Activated CD4-positive, alpha-beta memory T cell treated with anti-CD3 and anti-CD28 coated beads, Interleukin-2, amount 10 ng/mL, durations not matched to agents 7 days and 5 days (primary cell): ENCODE results near the gene SMTN. TPM values are rescaled to one million over a fixed set of nuclear protein-coding genes. Genes with fewer than 3 reads are reported as not detected.
"Not testable (repeated sequence)": the region's sequence is repeated elsewhere in the genome, so short reads cannot be mapped to it uniquely, and the experiment has no call there.

ENCODE experiments used
- CTCF ChIA-PET: fragments of 350-600 bp; sonication (Branson Sonifier 250); formaldehyde crosslinking; loops from one replicate; lab custom pipeline; 2021; ENCODE audit warnings: antibody characterized with exemption, inconsistent platforms; lab: Charles Lee
- POLR2A ChIA-PET: fragments of 350-600 bp; sonication (Branson Sonifier 250); formaldehyde crosslinking; loops from one replicate; lab custom pipeline; 2021; ENCODE audit warnings: antibody characterized with exemption; lab: Charles Lee
- DNase-seq: peaks from one replicate; pipeline ENCODE4 v3.0.0-alpha.2; 2020
- H3K27ac Mint-ChIP-seq: one replicate; pipeline ENCODE4 v1.8.0; 2021; ENCODE audit warnings: mild to moderate bottlenecking, mixed read lengths
- H3K27me3 Mint-ChIP-seq: one replicate; pipeline ENCODE4 v1.8.0; 2021; ENCODE audit warnings: mixed read lengths
- H3K36me3 Mint-ChIP-seq: one replicate; pipeline ENCODE4 v1.8.0; 2021; ENCODE audit warnings: low read depth, mixed read lengths
- H3K4me1 Mint-ChIP-seq: one replicate; pipeline ENCODE4 v1.8.0; 2021; ENCODE audit warnings: mixed read lengths
- H3K4me3 Mint-ChIP-seq: one replicate; pipeline ENCODE4 v1.8.0; 2021; ENCODE audit warnings: mild to moderate bottlenecking, mixed read lengths
- H3K9me3 Mint-ChIP-seq: one replicate; pipeline ENCODE4 v1.8.0; 2021; ENCODE audit warnings: mixed read lengths
- total RNA-seq, 2 experiments: library from RNA; stranded (reverse); gene quantifications; one replicate each; pipeline ENCODE4 v1.2.3, GENCODE V29; 2021

The SMTN gene
- total RNA-seq, 2 experiments from 2014 or later: 36.4 to 41.4 TPM

GRCh38 chr22:31097539-31097938 is 16.4 kb downstream of the SMTN start:
- POLR2A ChIA-PET, H3K4me3 Mint-ChIP-seq, H3K27ac Mint-ChIP-seq, H3K9me3 Mint-ChIP-seq, DNase-seq, H3K4me1 Mint-ChIP-seq, H3K27me3 Mint-ChIP-seq: not testable (repeated sequence)
- H3K36me3 Mint-ChIP-seq: peaks cover 12% of the 10 kb centered on the region
- CTCF ChIA-PET: interaction anchor here (1.0 kb wide), 1 partner anchor 215 kb away, joined by 3 read pairs; no protein-coding TSS in a partner anchor

GRCh38 chr22:31097941-31098631 is 17.0 kb downstream of the SMTN start:
- DNase-seq: no peak
- Mint-ChIP-seq H3K36me3 (peaks cover 12% of the 10 kb centered on the region), H3K4me1 (no peaks in the 10 kb centered on the region), H3K27me3 (no peaks in the 10 kb centered on the region), H3K9me3 (no peaks in the 10 kb centered on the region), H3K4me3 (no peak overlapping the region), H3K27ac (no peak overlapping the region)
- ChIA-PET POLR2A (interaction anchor here (1.3 kb wide), 1 partner anchor 168 kb away, joined by 3 read pairs; no protein-coding TSS in a partner anchor), CTCF (interaction anchor here (1.0 kb wide), 1 partner anchor 214 kb away, joined by 3 read pairs; no protein-coding TSS in a partner anchor)

- ChIA-PET POLR2A (interaction anchor here (1.3 kb wide), 1 partner anchor 168 kb away, joined by 3 read pairs; no protein-coding TSS in a partner anchor), CTCF (no interaction called here)
- Mint-ChIP-seq H3K4me1 (no peaks in the 10 kb centered on the region), H3K27me3 (no peaks in the 10 kb centered on the region), H3K36me3 (peaks cover 12% of the 10 kb centered on the region), H3K4me3 (no peak overlapping the region), H3K9me3 (no peaks in the 10 kb centered on the region), H3K27ac (no peak overlapping the region)
- no peak for DNase-seq
Measured at GRCh38 chr22:31098632-31099110, 17.6 kb downstream of the SMTN start.

- Mint-ChIP-seq H3K4me1 (no peaks in the 10 kb centered on the region), H3K4me3 (no peak overlapping the region), H3K9me3 (no peaks in the 10 kb centered on the region), H3K27ac (no peak overlapping the region), H3K27me3 (no peaks in the 10 kb centered on the region), H3K36me3 (peaks cover 12% of the 10 kb centered on the region)
- CTCF ChIA-PET: no interaction called here
- no peak for DNase-seq
- POLR2A ChIA-PET: interaction anchor here (1.3 kb wide), 1 partner anchor 169 kb away, joined by 3 read pairs; no protein-coding TSS in a partner anchor
Measured at GRCh38 chr22:31099386-31099785, 18.3 kb downstream of the SMTN start.

- H3K4me3 Mint-ChIP-seq: no peak overlapping the region
- H3K27me3 Mint-ChIP-seq: no peaks in the 10 kb centered on the region
- CTCF ChIA-PET: no interaction called here
- POLR2A ChIA-PET: no interaction called here
- no peaks in the 10 kb centered on the region for H3K9me3 Mint-ChIP-seq
- no peaks in the 10 kb centered on the region for H3K4me1 Mint-ChIP-seq
- no peak for DNase-seq
- peaks cover 12% of the 10 kb centered on the region for H3K36me3 Mint-ChIP-seq
- H3K27ac Mint-ChIP-seq: no peak overlapping the region
Measured at GRCh38 chr22:31099841-31100761, 19.0 kb downstream of the SMTN start.

- CTCF ChIA-PET: no interaction called here
- no peaks in the 10 kb centered on the region for H3K9me3 Mint-ChIP-seq
- POLR2A ChIA-PET: no interaction called here
- DNase-seq: no peak
- no peaks in the 10 kb centered on the region for H3K27me3 Mint-ChIP-seq
- H3K4me3 Mint-ChIP-seq: no peak overlapping the region
- H3K4me1 Mint-ChIP-seq: no peaks in the 10 kb centered on the region
- H3K27ac Mint-ChIP-seq: no peak overlapping the region
- H3K36me3 Mint-ChIP-seq: peaks cover 9% of the 10 kb centered on the region
Measured at GRCh38 chr22:31100762-31101525, 19.8 kb downstream of the SMTN start.

- Mint-ChIP-seq H3K4me3 (no peak overlapping the region), H3K9me3 (no peaks in the 10 kb centered on the region), H3K27me3 (no peaks in the 10 kb centered on the region), H3K36me3 (peaks cover 2% of the 10 kb centered on the region), H3K4me1 (peaks cover 9% of the 10 kb centered on the region), H3K27ac (no peak overlapping the region)
- DNase-seq: no peak
- ChIA-PET CTCF (no interaction called here), POLR2A (interaction anchor here (0.9 to 1.2 kb wide), 2 partner anchors 17 to 76 kb away, joined by 3 read pairs; no protein-coding TSS in a partner anchor)
Measured at GRCh38 chr22:31102441-31103081, 21.4 kb downstream of the SMTN start.

GRCh38 chr22:31103111-31103510 is 22.0 kb downstream of the SMTN start:
- POLR2A ChIA-PET: interaction anchor here (0.9 to 1.8 kb wide), 4 partner anchors 10 to 75 kb away, joined by 3 to 5 read pairs (median 3); no protein-coding TSS in a partner anchor
- Mint-ChIP-seq H3K9me3 (no peaks in the 10 kb centered on the region), H3K27me3 (no peaks in the 10 kb centered on the region), H3K36me3 (peaks cover 2% of the 10 kb centered on the region), H3K4me1 (peaks cover 14% of the 10 kb centered on the region), H3K4me3 (no peak overlapping the region), H3K27ac (no peak overlapping the region)
- DNase-seq: no peak
- CTCF ChIA-PET: no interaction called here

- no peak overlapping the region for H3K4me3 Mint-ChIP-seq
- H3K9me3 Mint-ChIP-seq: no peaks in the 10 kb centered on the region
- H3K27me3 Mint-ChIP-seq: no peaks in the 10 kb centered on the region
- H3K27ac Mint-ChIP-seq: no peak overlapping the region
- DNase-seq: no peak
- peaks cover 15% of the 10 kb centered on the region for H3K4me1 Mint-ChIP-seq
- H3K36me3 Mint-ChIP-seq: no peaks in the 10 kb centered on the region
- ChIA-PET POLR2A (interaction anchor here (0.7 to 1.8 kb wide), 5 partner anchors 9 to 135 kb away, joined by 3 to 5 read pairs (median 3); partner anchors contain the start of genes MORC2 and TUG1), CTCF (interaction anchor here (0.8 to 1.8 kb wide), 2 partner anchors 19 kb away, joined by 3 to 6 read pairs; no protein-coding TSS in a partner anchor)
Measured at GRCh38 chr22:31103899-31104694, 23.0 kb downstream of the SMTN start.

GRCh38 chr22:31104869-31105268 is 23.8 kb downstream of the SMTN start:
- Mint-ChIP-seq H3K4me3 (no peak overlapping the region), H3K9me3 (no peaks in the 10 kb centered on the region), H3K27me3 (no peaks in the 10 kb centered on the region), H3K27ac (no peak overlapping the region), H3K4me1 (peaks cover 15% of the 10 kb centered on the region), H3K36me3 (no peaks in the 10 kb centered on the region)
- DNase-seq: no peak
- ChIA-PET CTCF (interaction anchor here (0.5 to 1.8 kb wide), 5 partner anchors 9 to 168 kb away, joined by 3 to 6 read pairs (median 3); no protein-coding TSS in a partner anchor), POLR2A (interaction anchor here (0.7 to 1.8 kb wide), 3 partner anchors 9 to 136 kb away, joined by 3 to 5 read pairs (median 5); partner anchors contain the start of genes MORC2 and TUG1)
